Sigmoid colon (tissue), 7 donors: ENCODE measurements around the gene SECISBP2L. TPM values are rescaled to one million over a fixed set of nuclear protein-coding genes. Genes with fewer than 3 reads are reported as not detected.

Experiments used
- DNase-seq: peaks from one replicate; pipeline ENCODE4 v3.0.0-alpha.2; 2019
- H3K27ac ChIP-seq, 4 donors: fragments of 200-600 bp; sonication (generic); one replicate each; pipeline ENCODE4 v1.5.1; 2016 to 2019; ENCODE audit warnings: mild to moderate bottlenecking in 1 of 4
- H3K27me3 ChIP-seq, 3 donors: fragments of 200-600 bp; sonication (generic); one replicate each; pipeline ENCODE4 v1.5.1; 2019; ENCODE audit warnings: mild to moderate bottlenecking in 1 of 3
- H3K36me3 ChIP-seq, 4 donors: fragments of 200-600 bp; sonication (generic); one replicate each; pipeline ENCODE4 v1.5.1; 2016 to 2019
- H3K4me1 ChIP-seq, 4 donors: fragments of 200-600 bp; sonication (generic); one replicate each; pipeline ENCODE4 v1.5.1; 2017 to 2019
- H3K4me3 ChIP-seq, 4 donors: fragments of 200-600 bp; sonication (generic); one replicate each; pipeline ENCODE4 v1.5.1; 2017 to 2019; ENCODE audit warnings: mild to moderate bottlenecking in 2 of 4, moderate library complexity in 1 of 4
- H3K9me3 ChIP-seq, 4 donors: fragments of 200-600 bp in 3 of 4; sonication (generic) in 3 of 4; one replicate each; pipeline versions ENCODE4 v1.5.1 to v1.6.1; 2013 to 2019
- EP300 ChIP-seq, 4 donors: sonication (generic); formaldehyde crosslinking; IDR thresholded peaks; one replicate each; pipeline ENCODE4 v1.6.1; 2017; ENCODE audit warnings: antibody characterized with exemption in 4 of 4
- POLR2A ChIP-seq, 2 donors: fragments of 450-650 bp; IDR thresholded peaks; one replicate each; pipeline ENCODE4 v1.6.1; 2016; ENCODE audit warnings: antibody characterized with exemption in 2 of 2, mild to moderate bottlenecking in 2 of 2, moderate library complexity in 2 of 2
- POLR2AphosphoS5 ChIP-seq, 4 donors: sonication (generic); formaldehyde crosslinking; IDR thresholded peaks; one replicate each; pipeline ENCODE4 v1.6.1; 2017; ENCODE audit warnings: antibody characterized with exemption in 4 of 4
- WGBS, 2 donors: extraction: QIAGEN DNeasy Blood & Tissue Kit; methylation state at CpG; one replicate each; pipeline ENCODE4 v1.1.7; 2013; 5-methylcytosine and 5-hydroxymethylcytosine counted together
- intact Hi-C: fragments of 100-400 bp; cut with DNase I; formaldehyde crosslinking; loops from one replicate; pipeline ENCODE4 v1.15.1; 2023
- polyA plus RNA-seq, 3 donors: library from polyadenylated mRNA; stranded (reverse); fragments of 200-250 nt; gene quantifications; one replicate each; pipeline ENCODE4 v1.2.3, GENCODE V29; 2013
- total RNA-seq, 4 donors: library from RNA; depleted of rRNA; stranded (reverse); fragments of >200 nt; gene quantifications; one replicate each; pipeline ENCODE4 v1.1.0, GENCODE V29; 2016
- TF ChIP-seq, protein P1 (sequence below), 4 experiments: fragments of 450-650 bp in 3 of 4; fragments of 200-600 bp in 1 of 4; IDR thresholded peaks; one replicate each; pipeline ENCODE4 v1.5.1; 2016 to 2019; ENCODE audit warnings: antibody characterized with exemption in 4 of 4, mild to moderate bottlenecking in 3 of 4, moderate library complexity in 2 of 4
- donor health status: healthy with polysubstance abuse.
- donor health status: Bipolar disorder and iron deficiency.
- donor health status: healthy.

The SECISBP2L gene
- total and polyA plus RNA-seq, 7 donors: 7.2 to 47.6 (median 34.1) TPM

DNA sequence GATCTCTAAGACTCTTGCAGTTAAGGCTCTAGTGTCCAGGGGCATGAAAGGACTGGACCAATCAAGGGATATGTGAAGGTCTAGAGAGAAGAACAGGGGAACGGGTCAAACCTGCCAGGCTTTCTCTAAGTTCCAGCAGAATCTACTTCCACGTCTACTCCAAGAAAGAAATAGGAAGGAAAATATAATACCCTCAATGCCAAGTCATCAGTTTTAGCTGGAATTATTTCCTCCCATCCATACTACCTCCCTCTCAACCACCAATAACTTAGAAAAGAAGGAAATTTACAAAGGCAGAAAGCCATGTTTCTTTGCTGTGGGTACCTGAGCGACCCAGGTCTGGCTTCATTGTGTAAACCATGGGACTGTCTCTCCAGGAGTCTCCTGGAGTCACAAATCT is 90.3 kb downstream of the SECISBP2L start:
- TF ChIP-seq EP300 (IDR thresholded peaks at IDR 0.05): no peak
- TF ChIP-seq, protein P1, sequence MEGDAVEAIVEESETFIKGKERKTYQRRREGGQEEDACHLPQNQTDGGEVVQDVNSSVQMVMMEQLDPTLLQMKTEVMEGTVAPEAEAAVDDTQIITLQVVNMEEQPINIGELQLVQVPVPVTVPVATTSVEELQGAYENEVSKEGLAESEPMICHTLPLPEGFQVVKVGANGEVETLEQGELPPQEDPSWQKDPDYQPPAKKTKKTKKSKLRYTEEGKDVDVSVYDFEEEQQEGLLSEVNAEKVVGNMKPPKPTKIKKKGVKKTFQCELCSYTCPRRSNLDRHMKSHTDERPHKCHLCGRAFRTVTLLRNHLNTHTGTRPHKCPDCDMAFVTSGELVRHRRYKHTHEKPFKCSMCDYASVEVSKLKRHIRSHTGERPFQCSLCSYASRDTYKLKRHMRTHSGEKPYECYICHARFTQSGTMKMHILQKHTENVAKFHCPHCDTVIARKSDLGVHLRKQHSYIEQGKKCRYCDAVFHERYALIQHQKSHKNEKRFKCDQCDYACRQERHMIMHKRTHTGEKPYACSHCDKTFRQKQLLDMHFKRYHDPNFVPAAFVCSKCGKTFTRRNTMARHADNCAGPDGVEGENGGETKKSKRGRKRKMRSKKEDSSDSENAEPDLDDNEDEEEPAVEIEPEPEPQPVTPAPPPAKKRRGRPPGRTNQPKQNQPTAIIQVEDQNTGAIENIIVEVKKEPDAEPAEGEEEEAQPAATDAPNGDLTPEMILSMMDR (IDR thresholded peaks at IDR 0.05): no peak
- TF ChIP-seq POLR2A (IDR thresholded peaks at IDR 0.05): no peak
- no peak for TF ChIP-seq POLR2AphosphoS5 (IDR thresholded peaks at IDR 0.05)
- Histone ChIP-seq H3K27ac (no peak overlapping the region), H3K4me1 (peaks cover 0 to 4% (median 0%) of the 10 kb centered on the region in 4 donors), H3K27me3 (no peaks in the 10 kb centered on the region), H3K9me3 (no peaks in the 10 kb centered on the region), H3K36me3 (no peaks in the 10 kb centered on the region), H3K4me3 (no peak overlapping the region)
- DNase-seq: no peak
- intact Hi-C loops: no loop called here
- 80 to 86% methylated on average over 3 of the region's 3 CpGs for WGBS, 2 donors

DNA sequence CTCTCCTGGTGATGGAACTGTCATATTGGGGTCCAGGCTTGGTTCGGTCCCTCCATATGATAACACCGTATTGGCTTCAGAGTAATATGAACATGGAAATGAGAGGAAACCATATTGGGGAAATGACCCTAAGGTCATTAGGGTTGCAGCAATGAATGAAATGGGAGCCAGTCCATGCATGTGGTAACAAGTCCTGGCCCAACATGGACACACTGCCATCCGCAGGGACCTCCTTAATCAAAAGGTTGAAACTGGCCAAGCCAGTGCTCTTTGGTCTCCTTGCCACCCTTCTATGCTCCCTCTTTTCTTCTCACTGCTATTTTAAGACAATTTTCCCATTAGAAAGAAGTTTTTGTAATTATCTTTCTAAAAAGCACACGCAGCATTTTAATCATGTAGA is 90.9 kb downstream of the SECISBP2L start:
- no peaks in the 10 kb centered on the region for H3K27me3 ChIP-seq
- 92 to 96% methylated on average over 4 of the region's 4 CpGs for WGBS, 2 donors
- H3K9me3 ChIP-seq: no peaks in the 10 kb centered on the region
- no peak for DNase-seq
- H3K4me3 ChIP-seq: no peak overlapping the region
- intact Hi-C loops: no loop called here
- no peaks in the 10 kb centered on the region for H3K36me3 ChIP-seq
- H3K4me1 ChIP-seq: peaks cover 0 to 4% (median 0%) of the 10 kb centered on the region in 4 donors
- H3K27ac ChIP-seq: no peak overlapping the region
- TF ChIP-seq EP300 (IDR thresholded peaks at IDR 0.05) (no peak), POLR2A (IDR thresholded peaks at IDR 0.05) (no peak), POLR2AphosphoS5 (IDR thresholded peaks at IDR 0.05) (no peak)
- TF ChIP-seq, protein P1 (IDR thresholded peaks at IDR 0.05): no peak

- Histone ChIP-seq H3K27me3 (no peaks in the 10 kb centered on the region), H3K9me3 (no peaks in the 10 kb centered on the region), H3K27ac (no peak overlapping the region), H3K36me3 (no peaks in the 10 kb centered on the region), H3K4me3 (no peak overlapping the region), H3K4me1 (peaks cover 0 to 4% (median 0%) of the 10 kb centered on the region in 4 donors)
- 77 to 86% methylated on average over 5 of the region's 5 CpGs for WGBS, 2 donors
- no peak for DNase-seq
- TF ChIP-seq EP300 (IDR thresholded peaks at IDR 0.05) (no peak), POLR2AphosphoS5 (IDR thresholded peaks at IDR 0.05) (no peak), POLR2A (IDR thresholded peaks at IDR 0.05) (no peak)
- intact Hi-C loops: no loop called here
These were observed 91.7 kb downstream of the SECISBP2L start for GRCh38 chr15:48954538-48954937.

GRCh38 chr15:48946840-48947187 is 99.4 kb downstream of the SECISBP2L start:
- Histone ChIP-seq H3K27ac (no peak overlapping the region), H3K27me3 (no peaks in the 10 kb centered on the region), H3K9me3 (no peaks in the 10 kb centered on the region), H3K4me3 (no peak overlapping the region), H3K4me1 (no peaks in the 10 kb centered on the region), H3K36me3 (no peaks in the 10 kb centered on the region)
- TF ChIP-seq EP300 (IDR thresholded peaks at IDR 0.05) (no peak), POLR2AphosphoS5 (IDR thresholded peaks at IDR 0.05) (no peak), POLR2A (IDR thresholded peaks at IDR 0.05) (no peak)
- TF ChIP-seq, protein P1 (IDR thresholded peaks at IDR 0.05): no peak
- intact Hi-C loops: no loop called here
- DNase-seq: no peak
- 84 to 94% methylated on average over 1 of the region's 1 CpG for WGBS, 2 donors

GRCh38 chr15:48946074-48946839 is 100.0 kb downstream of the SECISBP2L start:
- Histone ChIP-seq H3K27ac (peak overlapping the region in 1 of 4 donors; percentile 11), H3K27me3 (no peaks in the 10 kb centered on the region), H3K36me3 (no peaks in the 10 kb centered on the region), H3K9me3 (no peaks in the 10 kb centered on the region), H3K4me3 (no peak overlapping the region), H3K4me1 (no peaks in the 10 kb centered on the region)
- WGBS, 2 donors: 23 to 41% methylated on average over 5 of the region's 5 CpGs
- DNase-seq: no peak
- intact Hi-C loops: no loop called here
- TF ChIP-seq POLR2A (IDR thresholded peaks at IDR 0.05) (no peak), POLR2AphosphoS5 (IDR thresholded peaks at IDR 0.05) (no peak)
- TF ChIP-seq, protein P1 (IDR thresholded peaks at IDR 0.05): no peak
